NCI-H187 (cell line): ENCODE measurements around the gene LAMA3.

Source experiments
- DNase-seq, 2 experiments: peaks; one replicate each; lab custom pipeline; 2025; lab: John Stamatoyannopoulos, UW

The LAMA3 gene

GRCh38 chr18:23772327-23773024 is 83.2 kb downstream of the LAMA3 start:
- DNase-seq = no peak

GRCh38 chr18:23776306-23776705 is 87.1 kb downstream of the LAMA3 start:
- no peak for DNase-seq

GRCh38 chr18:23778828-23779227 is 89.6 kb downstream of the LAMA3 start:
- DNase-seq = no peak

GRCh38 chr18:23779696-23780303 is 90.5 kb downstream of the LAMA3 start:
- no peak for DNase-seq

- DNase-seq = no peak
These were observed 95.6 kb downstream of the LAMA3 start for GRCh38 chr18:23784832-23785245.

GRCh38 chr18:23793051-23793450 is 103.8 kb downstream of the LAMA3 start:
- no peak for DNase-seq

- no peak for DNase-seq
These were observed 105.0 kb downstream of the LAMA3 start for GRCh38 chr18:23793985-23794867.

- no peak for DNase-seq
These were observed 109.0 kb downstream of the LAMA3 start for GRCh38 chr18:23798249-23798648.

GRCh38 chr18:23798824-23799223 is 109.6 kb downstream of the LAMA3 start:
- no peak for DNase-seq

- no peak for DNase-seq
These were observed 110.3 kb downstream of the LAMA3 start for GRCh38 chr18:23799540-23799939.

GRCh38 chr18:23800902-23801301 is 111.6 kb downstream of the LAMA3 start:
- no peak for DNase-seq

- no peak for DNase-seq
These were observed 113.6 kb downstream of the LAMA3 start for GRCh38 chr18:23802817-23803216.

- DNase-seq = no peak
These were observed 114.5 kb downstream of the LAMA3 start for GRCh38 chr18:23803755-23804154.

- no peak for DNase-seq
These were observed 116.6 kb downstream of the LAMA3 start for GRCh38 chr18:23805898-23806297.

GRCh38 chr18:23809415-23809814 is 120.2 kb downstream of the LAMA3 start:
- DNase-seq = no peak

GRCh38 chr18:23810396-23810795 is 121.1 kb downstream of the LAMA3 start:
- no peak for DNase-seq

- no peak for DNase-seq
These were observed 121.9 kb downstream of the LAMA3 start for GRCh38 chr18:23811176-23811575.

- DNase-seq = no peak
These were observed 123.5 kb downstream of the LAMA3 start for GRCh38 chr18:23812546-23813440.

GRCh38 chr18:23814991-23815614 is 125.8 kb downstream of the LAMA3 start:
- DNase-seq = no peak

GRCh38 chr18:23816021-23816420 is 126.8 kb downstream of the LAMA3 start:
- DNase-seq = no peak

GRCh38 chr18:23816740-23817139 is 127.5 kb downstream of the LAMA3 start:
- no peak for DNase-seq
